Measurements from ENCODE around the gene TEDC1.

DNA sequence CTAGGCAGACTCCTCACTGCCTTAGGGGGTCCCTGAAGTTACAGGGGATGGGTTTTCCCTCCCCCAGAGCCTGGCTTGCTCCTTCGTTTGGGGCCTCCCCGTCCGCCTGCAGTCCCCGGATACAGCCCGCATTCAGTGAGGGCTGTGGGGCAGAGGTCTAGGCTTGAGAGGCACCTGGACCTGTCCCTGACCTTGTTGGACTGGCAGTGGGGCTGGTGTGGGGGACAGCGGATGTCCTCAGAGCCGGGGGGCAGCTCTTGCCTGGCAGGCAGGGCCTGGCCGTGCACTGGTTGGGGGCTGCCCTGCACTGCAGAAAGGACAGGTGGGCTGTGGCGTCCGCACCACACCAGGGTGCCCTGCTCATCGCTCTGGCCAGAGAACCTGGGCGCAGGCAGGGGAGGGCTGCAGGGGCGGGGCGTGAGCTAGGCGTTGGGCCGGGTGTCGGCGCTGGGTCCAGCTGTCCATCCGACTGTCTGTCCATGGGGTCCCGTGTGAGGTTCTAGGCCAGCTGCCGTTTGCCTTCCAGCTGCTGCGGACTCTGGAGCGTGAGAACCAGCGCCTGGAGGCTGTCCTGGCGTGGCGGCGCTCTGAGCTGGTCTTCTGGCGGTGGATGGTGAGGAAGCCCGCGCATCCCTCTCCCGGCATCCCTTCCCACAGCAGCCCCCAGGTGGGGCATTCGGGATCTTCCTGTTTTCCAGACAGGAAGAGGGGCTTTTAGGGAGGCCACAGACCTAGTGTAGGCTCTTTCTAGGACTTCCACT is 6.0 kb downstream of the TEDC1 start:
- no peak for TF ChIP-seq MEIS1 (CRISPR knock-in tag; IDR thresholded peaks at IDR 0.05; ENCODE audit: borderline replicate concordance)
- TF ChIP-seq, protein P1, sequence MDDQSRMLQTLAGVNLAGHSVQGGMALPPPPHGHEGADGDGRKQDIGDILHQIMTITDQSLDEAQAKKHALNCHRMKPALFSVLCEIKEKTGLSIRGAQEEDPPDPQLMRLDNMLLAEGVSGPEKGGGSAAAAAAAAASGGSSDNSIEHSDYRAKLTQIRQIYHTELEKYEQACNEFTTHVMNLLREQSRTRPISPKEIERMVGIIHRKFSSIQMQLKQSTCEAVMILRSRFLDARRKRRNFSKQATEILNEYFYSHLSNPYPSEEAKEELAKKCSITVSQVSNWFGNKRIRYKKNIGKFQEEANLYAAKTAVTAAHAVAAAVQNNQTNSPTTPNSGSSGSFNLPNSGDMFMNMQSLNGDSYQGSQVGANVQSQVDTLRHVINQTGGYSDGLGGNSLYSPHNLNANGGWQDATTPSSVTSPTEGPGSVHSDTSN (CRISPR knock-in tag; IDR thresholded peaks at IDR 0.05) = no peak
- TF ChIP-seq, protein P2, sequence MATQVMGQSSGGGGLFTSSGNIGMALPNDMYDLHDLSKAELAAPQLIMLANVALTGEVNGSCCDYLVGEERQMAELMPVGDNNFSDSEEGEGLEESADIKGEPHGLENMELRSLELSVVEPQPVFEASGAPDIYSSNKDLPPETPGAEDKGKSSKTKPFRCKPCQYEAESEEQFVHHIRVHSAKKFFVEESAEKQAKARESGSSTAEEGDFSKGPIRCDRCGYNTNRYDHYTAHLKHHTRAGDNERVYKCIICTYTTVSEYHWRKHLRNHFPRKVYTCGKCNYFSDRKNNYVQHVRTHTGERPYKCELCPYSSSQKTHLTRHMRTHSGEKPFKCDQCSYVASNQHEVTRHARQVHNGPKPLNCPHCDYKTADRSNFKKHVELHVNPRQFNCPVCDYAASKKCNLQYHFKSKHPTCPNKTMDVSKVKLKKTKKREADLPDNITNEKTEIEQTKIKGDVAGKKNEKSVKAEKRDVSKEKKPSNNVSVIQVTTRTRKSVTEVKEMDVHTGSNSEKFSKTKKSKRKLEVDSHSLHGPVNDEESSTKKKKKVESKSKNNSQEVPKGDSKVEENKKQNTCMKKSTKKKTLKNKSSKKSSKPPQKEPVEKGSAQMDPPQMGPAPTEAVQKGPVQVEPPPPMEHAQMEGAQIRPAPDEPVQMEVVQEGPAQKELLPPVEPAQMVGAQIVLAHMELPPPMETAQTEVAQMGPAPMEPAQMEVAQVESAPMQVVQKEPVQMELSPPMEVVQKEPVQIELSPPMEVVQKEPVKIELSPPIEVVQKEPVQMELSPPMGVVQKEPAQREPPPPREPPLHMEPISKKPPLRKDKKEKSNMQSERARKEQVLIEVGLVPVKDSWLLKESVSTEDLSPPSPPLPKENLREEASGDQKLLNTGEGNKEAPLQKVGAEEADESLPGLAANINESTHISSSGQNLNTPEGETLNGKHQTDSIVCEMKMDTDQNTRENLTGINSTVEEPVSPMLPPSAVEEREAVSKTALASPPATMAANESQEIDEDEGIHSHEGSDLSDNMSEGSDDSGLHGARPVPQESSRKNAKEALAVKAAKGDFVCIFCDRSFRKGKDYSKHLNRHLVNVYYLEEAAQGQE (tag by site-specific recombination; IDR thresholded peaks at IDR 0.05) = no peak
- TF ChIP-seq, protein P3, sequence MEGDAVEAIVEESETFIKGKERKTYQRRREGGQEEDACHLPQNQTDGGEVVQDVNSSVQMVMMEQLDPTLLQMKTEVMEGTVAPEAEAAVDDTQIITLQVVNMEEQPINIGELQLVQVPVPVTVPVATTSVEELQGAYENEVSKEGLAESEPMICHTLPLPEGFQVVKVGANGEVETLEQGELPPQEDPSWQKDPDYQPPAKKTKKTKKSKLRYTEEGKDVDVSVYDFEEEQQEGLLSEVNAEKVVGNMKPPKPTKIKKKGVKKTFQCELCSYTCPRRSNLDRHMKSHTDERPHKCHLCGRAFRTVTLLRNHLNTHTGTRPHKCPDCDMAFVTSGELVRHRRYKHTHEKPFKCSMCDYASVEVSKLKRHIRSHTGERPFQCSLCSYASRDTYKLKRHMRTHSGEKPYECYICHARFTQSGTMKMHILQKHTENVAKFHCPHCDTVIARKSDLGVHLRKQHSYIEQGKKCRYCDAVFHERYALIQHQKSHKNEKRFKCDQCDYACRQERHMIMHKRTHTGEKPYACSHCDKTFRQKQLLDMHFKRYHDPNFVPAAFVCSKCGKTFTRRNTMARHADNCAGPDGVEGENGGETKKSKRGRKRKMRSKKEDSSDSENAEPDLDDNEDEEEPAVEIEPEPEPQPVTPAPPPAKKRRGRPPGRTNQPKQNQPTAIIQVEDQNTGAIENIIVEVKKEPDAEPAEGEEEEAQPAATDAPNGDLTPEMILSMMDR (tag by site-specific recombination; IDR thresholded peaks at IDR 0.05) = no peak
- no peak for TF ChIP-seq ZNF555 (tag by site-specific recombination; conservative IDR thresholded peaks at IDR 0.05)
- TF ChIP-seq, protein P4, sequence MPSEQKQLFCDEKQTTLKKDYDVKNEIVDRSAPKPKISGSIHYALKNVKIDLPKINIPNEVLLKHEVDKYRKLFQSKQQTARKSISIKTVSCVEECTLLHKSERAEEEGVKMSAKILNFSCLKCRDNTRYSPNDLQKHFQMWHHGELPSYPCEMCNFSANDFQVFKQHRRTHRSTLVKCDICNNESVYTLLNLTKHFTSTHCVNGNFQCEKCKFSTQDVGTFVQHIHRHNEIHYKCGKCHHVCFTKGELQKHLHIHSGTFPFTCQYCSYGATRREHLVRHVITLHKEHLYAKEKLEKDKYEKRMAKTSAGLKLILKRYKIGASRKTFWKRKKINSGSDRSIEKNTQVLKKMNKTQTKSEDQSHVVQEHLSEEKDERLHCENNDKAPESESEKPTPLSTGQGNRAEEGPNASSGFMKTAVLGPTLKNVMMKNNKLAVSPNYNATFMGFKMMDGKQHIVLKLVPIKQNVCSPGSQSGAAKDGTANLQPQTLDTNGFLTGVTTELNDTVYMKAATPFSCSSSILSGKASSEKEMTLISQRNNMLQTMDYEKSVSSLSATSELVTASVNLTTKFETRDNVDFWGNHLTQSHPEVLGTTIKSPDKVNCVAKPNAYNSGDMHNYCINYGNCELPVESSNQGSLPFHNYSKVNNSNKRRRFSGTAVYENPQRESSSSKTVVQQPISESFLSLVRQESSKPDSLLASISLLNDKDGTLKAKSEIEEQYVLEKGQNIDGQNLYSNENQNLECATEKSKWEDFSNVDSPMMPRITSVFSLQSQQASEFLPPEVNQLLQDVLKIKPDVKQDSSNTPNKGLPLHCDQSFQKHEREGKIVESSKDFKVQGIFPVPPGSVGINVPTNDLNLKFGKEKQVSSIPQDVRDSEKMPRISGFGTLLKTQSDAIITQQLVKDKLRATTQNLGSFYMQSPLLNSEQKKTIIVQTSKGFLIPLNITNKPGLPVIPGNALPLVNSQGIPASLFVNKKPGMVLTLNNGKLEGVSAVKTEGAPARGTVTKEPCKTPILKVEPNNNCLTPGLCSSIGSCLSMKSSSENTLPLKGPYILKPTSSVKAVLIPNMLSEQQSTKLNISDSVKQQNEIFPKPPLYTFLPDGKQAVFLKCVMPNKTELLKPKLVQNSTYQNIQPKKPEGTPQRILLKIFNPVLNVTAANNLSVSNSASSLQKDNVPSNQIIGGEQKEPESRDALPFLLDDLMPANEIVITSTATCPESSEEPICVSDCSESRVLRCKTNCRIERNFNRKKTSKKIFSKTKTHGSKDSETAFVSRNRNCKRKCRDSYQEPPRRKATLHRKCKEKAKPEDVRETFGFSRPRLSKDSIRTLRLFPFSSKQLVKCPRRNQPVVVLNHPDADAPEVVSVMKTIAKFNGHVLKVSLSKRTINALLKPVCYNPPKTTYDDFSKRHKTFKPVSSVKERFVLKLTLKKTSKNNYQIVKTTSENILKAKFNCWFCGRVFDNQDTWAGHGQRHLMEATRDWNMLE (tag by site-specific recombination; conservative IDR thresholded peaks at IDR 0.05; ENCODE audit: low read depth) = no peak
- TF ChIP-seq YY1 (tag by site-specific recombination; IDR thresholded peaks at IDR 0.05) = no peak
- TF ChIP-seq ZNF549 (tag by site-specific recombination; IDR thresholded peaks at IDR 0.05) = no peak
- no peak for TF ChIP-seq ZNF10 (tag by site-specific recombination; IDR thresholded peaks at IDR 0.05)
